Activated CD4-positive, alpha-beta T cell treated with anti-CD3 and anti-CD28 coated beads for 48 hours (primary cell): Measurements from ENCODE around the gene KCNH1.

Experiments used
- DNase-seq: peaks from one replicate; pipeline ENCODE4 v3.0.0-alpha.2; 2020

Gene KCNH1

DNA sequence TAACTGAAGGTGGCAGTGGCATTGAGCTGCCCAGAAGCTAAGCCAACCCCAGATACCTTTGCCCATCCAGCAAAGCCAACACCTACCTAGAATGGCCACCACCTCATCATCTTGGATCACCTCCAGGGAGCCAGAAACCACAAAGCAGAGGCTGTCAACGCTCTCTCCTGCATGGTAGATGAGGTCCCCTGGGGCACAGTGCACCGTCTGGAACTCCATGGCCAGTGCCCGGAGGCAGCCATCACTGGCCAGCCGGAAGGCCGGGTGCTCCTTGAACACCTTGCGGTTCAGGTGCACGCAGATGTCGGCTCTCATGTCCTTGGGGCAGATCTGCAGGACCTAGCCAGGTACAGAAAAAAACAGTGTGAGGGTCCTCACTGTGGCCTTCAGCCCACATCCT lies 336.5 kb downstream of the KCNH1 start:
- no peak for DNase-seq

DNA sequence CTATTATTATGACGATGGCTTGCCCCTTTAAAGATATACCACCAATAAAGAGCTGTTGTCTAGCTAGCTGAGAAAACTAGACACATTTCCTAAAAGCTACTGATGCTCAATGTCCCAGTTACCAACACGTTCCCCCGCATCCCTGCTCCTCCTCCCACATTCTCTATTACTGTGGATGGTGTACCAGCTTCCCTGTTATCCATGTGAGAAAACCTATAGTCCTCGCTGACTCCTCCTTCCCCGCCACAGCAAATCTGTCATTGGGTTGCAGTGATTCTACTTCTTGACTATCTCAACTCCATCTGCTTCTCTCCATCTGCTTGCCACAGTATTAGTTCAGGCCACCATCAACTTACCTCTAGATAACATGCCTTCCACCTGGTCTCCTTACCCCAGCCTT lies 337.5 kb downstream of the KCNH1 start:
- no peak for DNase-seq

DNA sequence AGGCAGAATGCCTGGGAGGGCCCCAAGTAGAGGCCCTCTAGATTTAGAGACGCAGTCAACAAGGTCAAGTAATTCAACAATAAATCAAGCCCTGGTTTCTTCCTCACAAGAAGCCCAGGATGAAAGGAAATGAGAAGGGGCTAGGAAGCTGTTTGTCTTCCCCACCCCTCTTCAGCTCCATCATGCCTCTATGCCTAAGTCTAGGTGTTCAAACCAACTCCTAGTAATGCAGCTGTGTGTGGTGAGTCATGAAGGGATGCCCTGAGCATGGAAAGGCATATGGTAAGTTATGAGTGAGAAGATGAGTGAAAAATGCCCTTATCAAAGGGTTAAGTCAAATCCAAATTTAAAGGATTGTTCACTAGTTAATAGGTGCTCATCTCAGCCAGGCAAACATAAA lies 339.5 kb downstream of the KCNH1 start:
- no peak for DNase-seq

DNA sequence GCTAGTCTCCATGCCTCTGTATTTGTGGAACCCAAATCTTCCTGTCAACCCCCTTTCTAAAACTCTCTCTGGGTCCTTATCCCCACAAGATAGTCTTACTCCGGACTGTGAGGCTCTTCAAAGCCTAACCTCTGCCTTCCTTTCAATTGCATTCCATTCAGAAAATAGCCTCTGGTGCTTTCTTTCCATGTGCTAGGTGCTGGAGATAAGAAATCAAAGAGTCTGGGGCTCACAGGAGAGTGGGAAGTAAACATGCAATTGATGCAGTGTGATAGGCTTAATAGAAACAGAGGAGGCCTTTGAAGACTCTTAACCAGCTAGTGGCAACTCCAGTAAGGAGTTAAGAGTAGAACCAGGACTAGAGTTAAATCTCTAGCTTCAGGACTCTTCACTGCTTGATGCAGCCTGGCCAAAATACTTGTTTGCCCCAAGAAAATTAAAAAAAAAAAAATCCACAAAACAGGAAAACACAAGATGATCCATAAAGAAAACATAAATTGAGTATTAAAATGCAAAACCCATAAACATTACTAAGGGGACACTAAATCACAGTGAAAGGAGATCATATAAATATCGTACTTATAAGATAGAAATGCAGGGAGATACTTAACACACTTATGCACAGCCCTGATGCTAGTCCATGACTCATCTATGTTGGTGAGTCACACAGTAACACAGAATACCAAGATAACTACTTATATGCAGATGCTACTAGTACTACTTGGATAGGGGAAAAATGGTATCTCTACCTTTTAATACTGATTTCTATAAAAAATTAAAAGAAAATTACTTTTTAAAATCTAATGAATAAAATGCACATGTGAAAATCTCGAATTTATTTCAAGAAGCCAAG lies 341.5 kb downstream of the KCNH1 start:
- no peak for DNase-seq

DNA sequence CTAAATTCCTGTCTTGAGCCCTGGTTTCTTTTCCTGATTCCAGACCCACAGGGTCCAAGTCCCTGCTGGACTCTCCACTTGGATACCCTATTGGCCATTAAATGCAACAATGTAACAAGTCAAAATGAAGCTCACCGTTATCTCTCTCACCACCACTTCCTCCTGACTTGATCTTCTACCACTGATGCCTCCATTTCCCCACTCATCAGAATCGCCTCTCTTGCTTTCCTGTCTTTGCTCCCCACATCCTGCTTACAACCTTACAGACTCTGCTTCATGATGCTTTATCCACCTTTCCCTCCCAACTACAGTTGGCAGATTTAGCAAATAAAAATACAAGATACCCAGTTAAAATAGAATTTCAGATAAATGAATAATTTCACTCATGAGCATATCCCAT lies 343.8 kb downstream of the KCNH1 start:
- no peak for DNase-seq

DNA sequence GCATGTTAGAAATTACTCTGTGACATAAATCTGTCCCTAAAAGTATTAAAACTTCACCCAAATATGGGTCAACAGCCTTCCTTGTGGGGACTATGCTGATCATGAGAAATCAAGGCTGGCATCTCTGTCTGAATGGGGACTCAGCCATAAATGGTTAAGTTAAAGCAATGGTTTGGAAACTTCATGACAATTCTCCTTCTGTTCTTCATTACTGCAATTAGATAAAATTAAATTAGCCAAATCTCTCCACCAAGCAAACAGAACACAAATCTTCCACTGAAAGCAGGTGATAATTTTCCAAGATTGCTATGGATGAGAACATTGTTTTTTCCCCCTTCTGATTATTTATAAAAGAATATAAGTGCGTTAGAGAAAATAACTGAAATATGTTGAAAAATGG lies 346.1 kb downstream of the KCNH1 start:
- DNase-seq = no peak

DNA sequence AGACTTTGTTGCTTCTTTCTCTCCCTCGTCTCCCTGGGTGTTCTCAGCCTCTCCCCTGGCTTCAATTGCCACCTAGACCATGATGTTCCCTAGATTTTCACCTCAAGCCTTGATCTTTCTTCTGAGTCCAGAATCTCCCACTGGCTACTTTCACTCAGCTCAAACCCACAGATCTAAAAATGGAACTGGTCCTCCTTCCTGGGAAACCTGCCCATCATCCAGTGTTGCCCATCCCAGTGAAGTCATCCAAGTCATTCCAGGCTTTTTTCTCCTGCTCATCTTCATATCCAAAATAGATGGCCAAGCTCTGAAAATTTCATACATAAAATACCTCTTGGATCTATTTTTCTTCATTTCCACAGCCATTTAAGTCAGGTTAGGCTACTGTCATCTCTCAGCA lies 347.4 kb downstream of the KCNH1 start:
- no peak for DNase-seq

DNA sequence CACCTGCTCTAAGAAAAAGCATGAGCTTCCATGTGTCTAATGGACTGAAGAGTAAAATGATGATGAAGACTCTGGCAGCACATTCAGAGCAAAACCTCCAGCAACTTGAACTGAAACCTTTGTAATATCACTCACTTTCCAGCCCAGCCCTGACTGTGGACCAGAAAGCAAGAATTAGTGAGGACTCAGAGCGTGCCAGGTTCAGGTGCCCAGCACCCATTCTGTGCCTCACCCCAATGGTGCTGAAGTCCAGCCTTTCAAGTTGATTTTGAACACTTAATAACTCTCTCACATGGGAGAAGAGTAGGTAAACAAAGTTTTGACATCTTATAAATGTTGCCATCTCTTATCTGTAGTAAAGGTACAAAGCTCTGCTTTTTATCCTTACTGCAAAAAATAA lies 350.0 kb downstream of the KCNH1 start:
- no peak for DNase-seq

DNA sequence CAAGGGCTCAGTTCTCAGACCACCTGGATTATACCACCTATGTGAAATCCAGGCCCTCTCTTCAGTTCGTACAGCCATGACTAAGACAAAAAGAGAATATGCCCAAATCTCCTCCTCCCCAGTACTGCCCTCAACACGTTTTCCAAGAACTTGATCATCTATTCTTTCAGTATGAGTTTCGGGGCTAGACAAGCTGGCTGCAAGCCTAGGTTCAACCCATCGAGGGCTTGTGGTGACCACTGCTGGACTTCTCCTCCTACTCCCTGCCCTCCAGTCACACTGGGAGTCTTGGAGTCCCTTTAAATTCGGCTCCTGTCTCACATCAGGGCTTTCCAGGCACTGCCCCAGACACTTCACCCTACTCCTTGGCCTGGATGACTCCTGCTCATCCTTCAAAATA lies 352.3 kb downstream of the KCNH1 start:
- DNase-seq = no peak

DNA sequence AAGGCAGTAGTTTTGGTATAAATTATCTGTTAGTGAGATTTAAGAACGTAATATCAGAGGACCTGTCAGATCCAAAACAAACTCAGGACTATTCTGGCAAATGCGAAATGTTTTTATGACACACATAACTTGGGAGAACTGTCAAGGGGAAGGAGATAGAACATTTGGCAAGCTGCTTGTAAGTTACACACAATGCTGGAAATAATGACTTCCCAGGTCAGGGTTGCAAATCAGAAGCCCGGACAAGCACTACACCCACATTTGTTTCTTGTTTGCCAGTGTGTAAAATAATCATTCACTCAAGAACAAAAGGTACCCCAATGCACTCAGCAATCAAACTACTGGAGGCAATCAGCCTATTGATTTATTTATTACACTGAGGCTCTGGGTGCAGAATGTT lies 354.7 kb downstream of the KCNH1 start:
- DNase-seq = no peak

DNA sequence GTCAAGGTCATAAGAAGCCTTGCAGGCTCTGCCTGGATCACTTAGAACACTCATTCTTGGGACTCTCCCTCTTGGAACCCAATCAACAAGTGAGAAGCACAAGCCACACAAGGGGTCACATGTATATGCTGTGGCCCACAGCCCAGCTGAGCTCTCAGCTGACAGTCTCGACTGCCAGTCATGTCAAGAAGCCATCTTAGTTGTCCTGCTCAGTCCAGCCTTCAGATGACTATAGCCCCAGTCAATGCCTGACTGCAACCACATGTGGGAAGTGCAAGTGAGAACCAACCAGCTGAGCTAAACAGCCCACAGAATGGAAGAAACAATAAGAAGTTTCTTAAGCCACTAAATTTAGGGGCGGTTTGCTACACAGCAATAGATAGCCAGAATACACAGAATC lies 356.0 kb downstream of the KCNH1 start:
- DNase-seq = no peak

DNA sequence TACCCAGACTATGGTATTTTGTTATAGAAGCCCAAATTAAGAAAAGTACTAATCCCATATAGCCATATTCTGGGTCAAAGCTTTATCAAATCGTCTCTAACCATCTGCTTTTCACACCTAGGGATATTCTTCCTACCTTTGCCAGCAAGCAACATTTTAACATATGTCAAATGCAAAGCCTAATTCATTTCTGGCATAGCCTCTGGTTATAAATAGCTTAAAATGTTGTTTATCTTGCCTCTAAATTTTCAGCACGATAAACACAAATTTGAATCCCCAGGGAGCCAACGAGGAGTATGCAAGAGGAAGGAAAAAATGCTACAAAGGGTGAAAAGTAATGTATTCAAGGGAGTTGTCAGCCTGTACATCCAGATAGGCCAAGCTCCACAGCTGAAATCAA lies 357.2 kb downstream of the KCNH1 start:
- DNase-seq = no peak

DNA sequence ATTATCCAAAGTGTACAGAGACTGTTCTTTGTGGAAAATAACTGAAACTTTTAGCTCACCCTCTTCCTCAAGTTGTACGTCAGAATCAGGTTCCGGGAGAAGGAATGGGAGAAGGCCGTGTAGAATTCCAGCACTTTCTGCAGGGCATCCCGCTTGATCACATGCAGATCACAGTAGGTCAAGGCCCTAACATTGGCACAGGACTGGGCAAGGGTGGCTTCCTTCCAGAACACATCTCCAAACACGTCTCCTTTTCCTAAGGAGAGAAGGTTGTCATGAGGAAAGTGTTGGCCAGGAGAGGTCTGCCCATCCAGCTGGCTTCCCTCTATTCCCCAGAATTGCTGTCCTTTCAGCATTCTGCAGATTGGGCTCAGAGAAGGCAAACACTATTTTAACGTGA lies 358.7 kb downstream of the KCNH1 start:
- DNase-seq = no peak

DNA sequence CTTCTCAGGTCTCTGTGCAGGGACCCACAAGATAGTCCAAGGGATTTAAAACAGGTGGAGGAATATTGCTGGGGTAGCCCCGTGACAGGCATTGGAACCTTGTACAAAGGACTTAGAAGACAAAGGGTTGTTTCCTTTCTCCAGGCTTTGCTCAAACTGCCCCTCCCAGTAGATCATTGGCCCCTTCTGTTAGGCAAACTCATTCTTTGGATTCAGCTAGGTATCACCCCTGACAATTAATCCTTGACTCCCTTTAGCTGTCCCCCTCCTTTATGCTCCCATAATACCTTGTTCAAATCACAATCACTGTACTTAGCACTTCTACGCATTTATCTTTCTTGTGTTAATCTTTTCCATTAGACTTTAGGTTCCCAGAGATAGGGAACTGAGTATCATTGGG lies 360.5 kb downstream of the KCNH1 start:
- no peak for DNase-seq

DNA sequence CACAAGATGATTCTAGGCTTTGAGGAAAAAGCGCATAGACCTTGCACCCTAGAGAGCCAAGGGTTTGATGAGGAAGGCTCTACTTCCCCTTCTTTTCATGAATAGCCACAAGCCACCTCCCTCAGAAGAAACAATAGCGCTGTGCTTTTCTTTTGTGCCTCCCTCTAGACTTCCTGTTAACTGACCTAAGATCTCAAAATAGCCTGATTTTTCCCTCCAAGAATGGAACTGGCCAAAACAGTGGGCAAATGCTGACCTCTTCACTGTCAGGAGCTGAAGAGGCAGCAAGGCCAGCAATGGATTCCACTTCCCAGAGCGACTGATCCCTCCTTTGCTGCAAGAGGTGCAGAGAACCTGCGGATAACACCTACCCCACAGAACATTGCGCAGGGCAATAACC lies 362.8 kb downstream of the KCNH1 start:
- DNase-seq = no peak

DNA sequence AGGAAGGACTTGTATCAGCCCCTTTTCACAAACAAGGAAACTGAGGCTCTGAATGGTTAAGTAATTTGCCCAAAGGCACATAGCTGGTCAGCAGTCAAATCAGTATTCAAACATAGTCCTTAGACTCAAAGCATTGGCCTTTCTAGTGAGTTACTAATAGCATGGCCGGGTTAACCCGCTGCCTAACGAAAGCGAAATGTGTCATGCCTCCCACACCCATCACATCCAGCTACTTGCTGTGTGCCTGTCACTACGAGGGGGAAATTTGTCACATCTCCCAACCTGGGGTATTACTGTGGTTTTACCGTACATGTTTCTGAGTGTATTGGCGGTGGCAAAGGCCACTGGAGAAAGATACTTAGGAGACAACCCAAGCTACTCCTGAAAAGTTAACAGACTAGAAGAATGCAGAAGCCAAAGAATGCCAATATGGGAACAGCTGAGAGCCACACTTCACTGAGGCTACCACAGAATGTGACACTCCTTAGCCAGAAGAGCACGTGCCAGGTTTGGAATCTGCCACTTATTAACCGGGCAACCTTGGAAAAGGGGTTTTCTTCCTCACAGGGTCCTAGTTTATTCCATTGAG lies 363.5 kb downstream of the KCNH1 start:
- DNase-seq = no peak

DNA sequence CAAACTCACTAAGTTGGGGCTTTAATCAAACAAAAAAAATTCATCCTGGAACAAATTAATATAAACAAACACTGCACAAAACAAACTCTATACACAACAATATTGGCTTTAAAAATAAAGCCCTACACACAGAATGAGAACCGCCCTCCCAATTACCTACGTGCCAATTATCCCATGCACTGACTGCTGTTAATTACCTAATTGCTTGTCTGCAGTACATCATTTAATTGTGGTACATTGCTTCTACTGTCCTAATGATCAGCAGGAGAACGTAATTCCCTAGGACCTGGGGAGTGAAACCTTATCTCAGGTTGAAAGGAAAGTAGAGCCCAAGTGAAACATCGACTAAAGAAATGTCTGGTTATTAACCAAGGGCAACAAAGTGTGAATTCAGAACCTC lies 364.5 kb downstream of the KCNH1 start:
- no peak for DNase-seq

DNA sequence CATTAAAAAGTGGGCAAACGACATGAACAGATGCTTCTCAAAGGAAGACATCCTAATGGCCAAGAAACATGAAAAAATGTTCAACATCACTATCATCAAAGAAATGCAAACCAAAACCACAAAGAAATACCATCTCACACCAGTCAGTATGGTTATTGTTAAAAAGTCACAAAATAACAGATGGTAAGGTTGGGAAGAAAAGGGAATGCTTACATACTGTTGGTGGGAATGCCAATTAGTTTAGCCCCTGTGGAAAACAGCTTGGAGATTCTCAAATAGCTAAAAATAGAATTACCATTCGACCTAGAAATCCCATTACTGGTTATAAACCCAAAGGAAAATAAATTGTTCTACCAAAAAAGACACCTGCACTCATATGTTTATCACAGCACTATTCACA lies 369.4 kb downstream of the KCNH1 start:
- no peak for DNase-seq

DNA sequence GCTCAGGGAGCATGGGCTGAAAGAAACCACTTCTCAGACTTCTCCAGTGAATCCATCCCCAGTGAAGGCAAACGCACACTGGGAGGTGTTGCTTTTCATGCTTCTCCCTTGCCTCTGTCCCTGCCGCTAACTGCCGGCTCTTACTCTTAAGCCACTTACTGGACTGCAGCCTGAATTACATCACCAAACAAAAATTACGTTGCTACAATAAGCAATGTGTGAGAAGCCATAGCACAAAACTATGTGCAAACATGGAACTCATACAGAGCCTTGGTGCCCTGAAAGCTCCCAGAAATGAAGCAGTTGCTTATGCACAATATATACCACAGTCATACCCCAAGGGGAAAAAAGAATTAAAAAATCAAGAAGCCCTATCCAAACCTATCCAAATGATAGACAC lies 375.2 kb downstream of the KCNH1 start:
- no peak for DNase-seq

DNA sequence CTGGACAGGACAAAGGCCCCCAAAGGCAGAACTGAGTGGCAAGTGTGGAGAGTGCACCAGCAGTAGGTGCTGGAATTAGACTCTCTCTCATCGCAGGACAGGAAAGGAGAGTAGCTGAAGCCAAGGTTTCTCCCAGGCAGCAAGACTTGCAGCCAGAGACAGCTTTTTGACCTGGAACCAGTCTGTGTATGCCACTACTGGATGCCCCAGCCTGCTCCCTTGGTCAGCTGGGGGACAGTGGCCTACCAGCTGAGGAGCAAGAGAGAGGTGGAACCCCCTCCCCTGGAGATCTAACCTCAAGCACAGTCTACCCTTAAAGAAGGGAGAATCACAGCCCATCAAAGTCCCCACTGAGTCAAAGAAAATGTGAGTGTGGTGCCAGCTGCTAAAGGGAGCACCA lies 375.7 kb downstream of the KCNH1 start:
- no peak for DNase-seq

DNA sequence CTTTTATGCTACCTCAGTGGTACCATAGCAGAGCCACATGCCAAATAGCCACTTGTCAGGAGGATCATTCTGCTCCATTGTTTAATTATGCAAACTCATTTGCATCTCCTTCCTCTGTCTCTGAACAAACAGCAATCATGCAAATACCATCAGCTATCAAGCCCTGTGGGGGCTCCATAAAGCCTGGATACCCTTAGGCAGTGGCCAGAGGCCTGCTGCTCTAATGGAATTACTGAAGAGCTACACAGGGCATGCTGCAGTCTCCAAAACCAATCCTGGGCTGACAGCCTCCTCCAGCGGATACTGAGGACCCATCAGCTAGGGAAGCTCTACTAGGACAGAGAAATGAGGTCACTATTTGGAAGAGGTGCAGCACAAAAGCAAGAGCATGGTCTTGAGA lies 376.3 kb downstream of the KCNH1 start:
- DNase-seq = no peak

DNA sequence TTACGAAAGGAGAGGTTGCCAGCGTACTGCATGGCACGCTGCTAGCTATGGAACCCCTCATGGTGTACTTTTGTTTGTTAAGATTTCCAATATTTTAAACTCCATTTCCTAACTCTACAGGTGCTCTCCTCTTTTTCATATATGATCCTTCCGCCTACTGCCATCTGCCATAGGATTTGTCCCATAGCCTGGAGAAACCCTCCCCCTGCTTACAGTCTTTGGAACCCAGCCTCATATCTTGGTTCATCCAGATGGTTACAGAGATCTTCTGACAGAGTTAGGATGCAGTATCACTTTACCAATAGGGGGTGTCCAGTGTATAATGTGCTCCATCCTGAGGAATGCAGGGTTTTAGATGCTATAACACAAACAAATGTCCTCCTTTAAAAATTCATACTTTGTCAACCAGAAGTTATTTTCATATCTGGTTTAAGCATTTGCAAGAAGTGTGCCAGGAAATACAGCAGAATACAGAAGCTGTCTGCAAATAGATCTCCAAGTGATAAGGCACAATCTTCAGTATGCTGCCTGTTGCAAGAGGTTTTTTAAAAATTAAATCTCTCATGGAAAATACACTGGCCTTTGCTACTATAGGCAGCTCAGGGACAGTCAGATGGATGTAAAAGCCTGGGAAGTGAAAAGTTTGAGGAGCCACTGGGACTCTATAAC lies 377.8 kb downstream of the KCNH1 start:
- no peak for DNase-seq

DNA sequence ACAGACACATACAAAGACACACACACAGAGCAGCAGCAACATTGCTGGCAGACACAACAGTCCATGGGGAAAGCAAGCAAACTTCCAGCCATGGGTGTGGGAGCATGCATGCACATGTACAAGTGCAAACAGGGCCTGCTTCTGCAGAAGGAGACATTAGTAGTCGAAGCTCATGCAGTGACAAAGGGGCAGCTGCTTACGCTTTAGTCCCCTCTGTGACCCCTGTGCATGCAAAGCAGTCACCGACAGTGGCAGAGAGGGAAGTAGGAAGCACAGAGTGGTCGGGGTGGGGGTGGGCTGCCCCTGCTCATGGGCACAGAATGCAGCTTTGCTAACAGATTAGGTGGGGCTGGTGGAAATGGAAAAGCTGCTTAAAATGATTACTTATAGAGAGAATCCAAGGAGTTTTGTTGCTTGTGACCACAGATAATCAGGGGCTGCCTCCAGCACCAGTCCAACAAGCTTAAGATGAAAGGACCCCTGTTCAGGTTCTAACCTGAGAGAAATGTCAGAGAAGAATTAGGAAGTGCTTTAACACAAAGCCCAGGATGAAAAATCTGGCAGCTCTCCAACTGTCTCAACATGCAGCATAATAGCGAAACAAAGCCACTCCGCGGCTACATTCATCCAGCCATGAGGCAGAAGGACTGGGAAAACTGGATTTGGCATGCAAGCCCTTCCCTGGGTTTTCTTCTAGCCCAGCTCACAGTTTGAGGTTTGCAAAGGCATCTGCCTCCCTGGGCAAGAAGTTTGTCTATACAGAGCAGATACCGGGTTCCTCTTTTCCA lies 378.9 kb downstream of the KCNH1 start:
- no peak for DNase-seq

DNA sequence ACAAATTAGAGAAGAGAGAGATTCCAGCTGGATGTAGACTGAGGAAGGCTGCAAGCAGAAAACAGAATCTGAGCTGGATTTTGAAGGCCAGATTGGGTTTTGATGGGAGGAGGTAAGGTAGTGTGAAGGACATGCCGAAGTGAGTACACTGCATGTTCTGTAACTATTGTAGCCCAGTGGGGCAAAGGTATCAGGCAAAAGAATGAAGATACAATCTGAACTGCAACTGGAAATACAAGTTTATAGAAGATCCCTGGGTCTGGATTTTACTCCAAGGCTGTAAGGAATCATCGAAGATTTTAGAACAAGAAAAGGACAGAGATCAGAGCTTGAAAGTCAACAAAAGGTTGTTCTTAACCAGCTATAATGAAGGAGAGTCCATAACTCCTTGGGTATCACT lies 382.0 kb downstream of the KCNH1 start:
- no peak for DNase-seq
